ENCODE results near the gene GPC1.

Gene GPC1

GRCh38 chr2:240413813-240414429 is 21.5 kb upstream of the GPC1 start:
- no peak for DNase-seq

GRCh38 chr2:240416821-240417220 is 18.6 kb upstream of the GPC1 start:
- no peak for DNase-seq

- DNase-seq, result no peak
Measured at GRCh38 chr2:240418311-240418710, 17.2 kb upstream of the GPC1 start.

- no peak for DNase-seq
Measured at GRCh38 chr2:240419271-240419670, 16.2 kb upstream of the GPC1 start.

GRCh38 chr2:240419723-240420122 is 15.7 kb upstream of the GPC1 start:
- peak; percentile 33 for DNase-seq

- peak; percentile 28 for DNase-seq
Measured at GRCh38 chr2:240420206-240421104, 15.0 kb upstream of the GPC1 start.

- DNase-seq, result no peak
Measured at GRCh38 chr2:240421381-240421780, 14.1 kb upstream of the GPC1 start.

GRCh38 chr2:240422658-240423329 is 12.7 kb upstream of the GPC1 start:
- DNase-seq, result no peak

- no peak for DNase-seq
Measured at GRCh38 chr2:240423788-240424191, 11.7 kb upstream of the GPC1 start.

GRCh38 chr2:240424341-240425235 is 10.9 kb upstream of the GPC1 start:
- DNase-seq, result peak; percentile 22

- no peak for DNase-seq
Measured at GRCh38 chr2:240425236-240425615, 10.2 kb upstream of the GPC1 start.

- DNase-seq, result no peak
Measured at GRCh38 chr2:240425697-240426096, 9.8 kb upstream of the GPC1 start.

- DNase-seq, result no peak
Measured at GRCh38 chr2:240426845-240427721, 8.4 kb upstream of the GPC1 start.

GRCh38 chr2:240427729-240428128 is 7.7 kb upstream of the GPC1 start:
- no peak for DNase-seq

- no peak for DNase-seq
Measured at GRCh38 chr2:240428245-240428644, 7.2 kb upstream of the GPC1 start.

- DNase-seq, result no peak
Measured at GRCh38 chr2:240429341-240429871, 6.1 kb upstream of the GPC1 start.

- DNase-seq, result peak; percentile 12
Measured at GRCh38 chr2:240429872-240430491, 5.5 kb upstream of the GPC1 start.

GRCh38 chr2:240430595-240430994 is 4.9 kb upstream of the GPC1 start:
- peak; percentile 15 for DNase-seq

- no peak for DNase-seq
Measured at GRCh38 chr2:240431271-240431660, 4.2 kb upstream of the GPC1 start.

GRCh38 chr2:240431661-240432424 is 3.6 kb upstream of the GPC1 start:
- DNase-seq, result peak; percentile 13
